OCI-LY3 (cell line): ENCODE results near the gene FARP1.

Experiments used
- H2AFZ ChIP-seq: fragments of 200-600, 300-600 bp; shearing (Covaris generic); 2 replicates; pipeline ENCODE4 v1.6.0; 2014; ENCODE audit warnings: antibody characterized with exemption, low read depth, low read length
- H3K27ac ChIP-seq: fragments of 200-600, 300-600 bp; sonication (generic); 2 replicates; pipeline ENCODE4 v1.5.1; 2014; ENCODE audit warnings: mild to moderate bottlenecking, low read length, moderate library complexity, mixed read lengths
- H3K27me3 ChIP-seq: fragments of 200-600, 300-600 bp; sonication (generic); 2 replicates; pipeline ENCODE4 v1.6.1; 2014; ENCODE audit warnings: low read depth, low read length, mixed read lengths
- H3K36me3 ChIP-seq: fragments of 200-600, 300-600 bp; sonication (generic); replicated peaks from 2 replicates; pipeline ENCODE3; 2014; ENCODE audit warnings: low read depth, low read length, mixed read lengths
- H3K4me1 ChIP-seq: fragments of 300-600, 200-600 bp; sonication (generic); 2 replicates; pipeline ENCODE4 v1.6.1; 2014; ENCODE audit warnings: low read length, mixed read lengths
- H3K4me2 ChIP-seq: fragments of 200-600, 300-600 bp; sonication (generic); 2 replicates; pipeline ENCODE4 v1.6.1; 2014; ENCODE audit warnings: low read length, mixed read lengths
- H3K4me3 ChIP-seq: fragments of 300-600, 200-600 bp; sonication (generic); 2 replicates; pipeline ENCODE4 v1.5.1; 2014; ENCODE audit warnings: antibody characterized with exemption, mild to moderate bottlenecking, low read length, moderate library complexity
- H3K79me2 ChIP-seq: fragments of 300-600, 200-600 bp; shearing (Covaris generic); 2 replicates; pipeline ENCODE4 v1.6.1; 2014; ENCODE audit warnings: mild to moderate bottlenecking, low read length, mixed read lengths
- H3K9ac ChIP-seq: fragments of 300-600, 200-600 bp; shearing (Covaris generic); 2 replicates; pipeline ENCODE4 v1.6.0; 2014; ENCODE audit warnings: mild to moderate bottlenecking, low read length, moderate library complexity
- H3K9me3 ChIP-seq: fragments of 200-600, 300-600 bp; shearing (Covaris generic); 2 replicates; pipeline ENCODE4 v1.6.1; 2014; ENCODE audit warnings: low read length, mixed read lengths; ENCODE audit not compliant: insufficient read depth
- H4K20me1 ChIP-seq: fragments of 200-600, 300-600 bp; sonication (generic); 2 replicates; pipeline ENCODE4 v1.6.1; 2016; ENCODE audit warnings: low read length, mixed read lengths; ENCODE audit not compliant: insufficient read depth
- CTCF ChIP-seq: fragments of 200-600, 300-600 bp; sonication (generic); IDR thresholded peaks from 2 replicates; pipeline ENCODE4 v1.5.1; 2014; ENCODE audit warnings: antibody characterized with exemption, low read length, low read depth
- EZH2phosphoT487 ChIP-seq: fragments of 200-600 bp; shearing (Covaris generic); IDR thresholded peaks from 2 replicates; pipeline ENCODE4 v1.6.1; 2018; ENCODE audit warnings: antibody characterized with exemption, mixed run types, low read depth

FARP1 gene

GRCh38 chr13:98134901-98135300 lies 8.0 kb upstream of the FARP1 start:
- Histone ChIP-seq H3K27me3 (peaks cover 19% of the 10 kb centered on the region; the same call in 1 of the 2 replicates), H3K4me1 (peaks cover 25% of the 10 kb centered on the region), H3K4me3 (no peak overlapping the region), H3K27ac (no peak overlapping the region), H3K9me3 (no peaks in the 10 kb centered on the region), H3K79me2 (no peaks in the 10 kb centered on the region), H2AFZ (no peak overlapping the region), H3K4me2 (no peak overlapping the region), H4K20me1 (no peaks in the 10 kb centered on the region), H3K9ac (no peak overlapping the region), H3K36me3 (no peaks in the 10 kb centered on the region)
- TF ChIP-seq EZH2phosphoT487 (no peak), CTCF (no peak)

GRCh38 chr13:98141091-98141490 lies 1.8 kb upstream of the FARP1 start:
- no peak overlapping the region for H2AFZ ChIP-seq
- H3K4me2 ChIP-seq = no peak overlapping the region
- no peaks in the 10 kb centered on the region for H3K79me2 ChIP-seq
- TF ChIP-seq EZH2phosphoT487 = no peak
- no peak for TF ChIP-seq CTCF
- peaks cover 11% of the 10 kb centered on the region for H3K4me1 ChIP-seq
- H3K27ac ChIP-seq = no peak overlapping the region
- no peak overlapping the region for H3K4me3 ChIP-seq
- no peaks in the 10 kb centered on the region for H4K20me1 ChIP-seq
- H3K9ac ChIP-seq = no peak overlapping the region
- H3K9me3 ChIP-seq = no peaks in the 10 kb centered on the region
- H3K27me3 ChIP-seq = peaks cover 48% of the 10 kb centered on the region
- H3K36me3 ChIP-seq = no peaks in the 10 kb centered on the region

GRCh38 chr13:98141509-98142379 lies 1.1 kb upstream of the FARP1 start:
- Histone ChIP-seq H3K9me3 (no peaks in the 10 kb centered on the region), H4K20me1 (no peaks in the 10 kb centered on the region), H3K9ac (peak overlapping the region; percentile 78), H3K4me3 (peak overlapping the region; percentile 94), H3K4me1 (peaks cover 10% of the 10 kb centered on the region; the same call in 1 of the 2 replicates), H3K36me3 (no peaks in the 10 kb centered on the region), H3K79me2 (no peaks in the 10 kb centered on the region), H2AFZ (peak overlapping the region; percentile 98), H3K27me3 (peaks cover 51% of the 10 kb centered on the region), H3K4me2 (peak overlapping the region; percentile 92), H3K27ac (0 out of 2 replicates have a peak overlapping the region, but pooled peaks have one; percentile 18)
- no peak for TF ChIP-seq EZH2phosphoT487
- TF ChIP-seq CTCF = no peak

- no peaks in the 10 kb centered on the region for H3K9me3 ChIP-seq
- H3K4me1 ChIP-seq = peaks cover 19% of the 10 kb centered on the region
- H3K4me3 ChIP-seq = peak overlapping the region; percentile 94
- H3K27ac ChIP-seq = no peak overlapping the region
- peaks cover 51% of the 10 kb centered on the region for H3K27me3 ChIP-seq
- no peaks in the 10 kb centered on the region for H3K79me2 ChIP-seq
- peak overlapping the region; percentile 62 for H3K4me2 ChIP-seq
- no peak overlapping the region for H2AFZ ChIP-seq
- H3K9ac ChIP-seq = peak overlapping the region; percentile 52
- TF ChIP-seq EZH2phosphoT487 = no peak
- TF ChIP-seq CTCF = no peak
- no peaks in the 10 kb centered on the region for H4K20me1 ChIP-seq
- H3K36me3 ChIP-seq = no peaks in the 10 kb centered on the region
These were observed 261 bp downstream of the FARP1 start for GRCh38 chr13:98143157-98143553.
